Loucy (cell line): ENCODE measurements around the gene SMARCA5.

Source experiments
- H2AFZ ChIP-seq: fragments of 200-600 bp; sonication (generic); 2 replicates; pipeline ENCODE4 v1.6.0; 2016; ENCODE audit warnings: antibody characterized with exemption, mild to moderate bottlenecking, low read length, moderate library complexity
- H3F3A ChIP-seq: fragments of 200-600 bp; 2 replicates; pipeline ENCODE4 v1.6.0; 2016; ENCODE audit warnings: antibody characterized with exemption, low read depth, mild to moderate bottlenecking
- H3K27me3 ChIP-seq: fragments of 200-600 bp; sonication (generic); 2 replicates; pipeline ENCODE4 v1.6.1; 2014; ENCODE audit warnings: low read length, mild to moderate bottlenecking; ENCODE audit not compliant: insufficient read depth, poor library complexity, severe bottlenecking
- H3K36me3 ChIP-seq: fragments of 200-600 bp; sonication (generic); 2 replicates; pipeline ENCODE4 v1.6.1; 2016; ENCODE audit warnings: low read length; ENCODE audit not compliant: insufficient read depth
- H3K4me1 ChIP-seq: fragments of 200-600 bp; sonication (generic); 2 replicates; pipeline ENCODE4 v1.5.1; 2014; ENCODE audit warnings: low read length, mild to moderate bottlenecking; ENCODE audit not compliant: insufficient read depth, poor library complexity, severe bottlenecking
- H3K4me2 ChIP-seq: fragments of 200-600 bp; sonication (generic); 2 replicates; pipeline ENCODE4 v1.6.0; 2014; ENCODE audit warnings: antibody characterized with exemption, low read length, low read depth, mild to moderate bottlenecking; ENCODE audit not compliant: poor library complexity, severe bottlenecking
- H3K4me3 ChIP-seq: fragments of 200-600 bp; sonication (generic); 2 replicates; pipeline ENCODE4 v1.5.1; 2014; ENCODE audit warnings: low read length, mild to moderate bottlenecking, mixed read lengths; ENCODE audit not compliant: poor library complexity, severe bottlenecking
- H3K79me2 ChIP-seq: fragments of 200-600 bp; sonication (generic); 2 replicates; pipeline ENCODE4 v1.6.1; 2014; ENCODE audit warnings: low read length; ENCODE audit not compliant: insufficient read depth
- H3K9ac ChIP-seq: fragments of 200-600 bp; sonication (generic); 2 replicates; pipeline ENCODE4 v1.6.0; 2014; ENCODE audit warnings: mild to moderate bottlenecking, low read depth, low read length, moderate library complexity; ENCODE audit not compliant: poor library complexity, severe bottlenecking
- H3K9me2 ChIP-seq: fragments of 200-600 bp; sonication (generic); replicated peaks from 2 replicates; pipeline ENCODE4 v1.6.1; 2016; ENCODE audit warnings: low read depth, low read length, mixed read lengths
- H3K9me3 ChIP-seq: fragments of 200-600 bp; sonication (generic); 2 replicates; pipeline ENCODE4 v1.6.1; 2014; ENCODE audit warnings: mild to moderate bottlenecking, antibody characterized with exemption, low read length, low read depth; ENCODE audit not compliant: insufficient read depth
- H4K20me1 ChIP-seq: fragments of 200-600 bp; sonication (generic); 2 replicates; pipeline ENCODE4 v1.6.0; 2014; ENCODE audit warnings: antibody characterized with exemption, low read length, mild to moderate bottlenecking; ENCODE audit not compliant: insufficient read depth, poor library complexity, severe bottlenecking
- EZH2phosphoT487 ChIP-seq: fragments of 200-600 bp; IDR thresholded peaks from 2 replicates; pipeline ENCODE4 v1.6.1; 2018; ENCODE audit warnings: antibody characterized with exemption, mild to moderate bottlenecking, moderate library complexity, borderline replicate concordance
- TF ChIP-seq, protein P1 (sequence below): fragments of 200-600 bp; sonication (generic); conservative IDR thresholded peaks from 2 replicates; pipeline ENCODE4 v1.5.1; 2014; ENCODE audit warnings: mild to moderate bottlenecking, antibody characterized with exemption, low read length

SMARCA5 gene

DNA sequence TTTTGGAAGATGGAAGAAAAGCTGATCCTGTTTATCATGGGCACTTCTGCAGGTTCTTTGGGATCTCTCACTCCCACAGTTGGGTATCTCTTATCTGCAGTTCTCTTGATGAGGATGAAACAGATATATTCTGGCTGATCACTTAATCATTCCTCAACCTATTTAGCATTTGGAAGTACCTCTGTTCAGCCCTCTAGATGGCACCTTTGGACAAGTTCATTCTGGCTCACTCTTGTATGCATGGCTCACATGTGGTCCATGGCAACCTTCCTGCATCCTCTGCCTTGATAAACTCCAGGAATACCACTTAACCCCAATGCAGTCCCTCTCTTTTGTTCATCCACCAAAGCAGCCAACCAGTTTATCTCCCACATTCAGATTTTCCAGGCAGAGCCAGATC lies 74.2 kb downstream of the SMARCA5 start:
- Histone ChIP-seq H3K4me1 (no peaks in the 10 kb centered on the region), H3K9me2 (no peaks in the 10 kb centered on the region)
- no peak for TF ChIP-seq EZH2phosphoT487
- TF ChIP-seq, protein P1, sequence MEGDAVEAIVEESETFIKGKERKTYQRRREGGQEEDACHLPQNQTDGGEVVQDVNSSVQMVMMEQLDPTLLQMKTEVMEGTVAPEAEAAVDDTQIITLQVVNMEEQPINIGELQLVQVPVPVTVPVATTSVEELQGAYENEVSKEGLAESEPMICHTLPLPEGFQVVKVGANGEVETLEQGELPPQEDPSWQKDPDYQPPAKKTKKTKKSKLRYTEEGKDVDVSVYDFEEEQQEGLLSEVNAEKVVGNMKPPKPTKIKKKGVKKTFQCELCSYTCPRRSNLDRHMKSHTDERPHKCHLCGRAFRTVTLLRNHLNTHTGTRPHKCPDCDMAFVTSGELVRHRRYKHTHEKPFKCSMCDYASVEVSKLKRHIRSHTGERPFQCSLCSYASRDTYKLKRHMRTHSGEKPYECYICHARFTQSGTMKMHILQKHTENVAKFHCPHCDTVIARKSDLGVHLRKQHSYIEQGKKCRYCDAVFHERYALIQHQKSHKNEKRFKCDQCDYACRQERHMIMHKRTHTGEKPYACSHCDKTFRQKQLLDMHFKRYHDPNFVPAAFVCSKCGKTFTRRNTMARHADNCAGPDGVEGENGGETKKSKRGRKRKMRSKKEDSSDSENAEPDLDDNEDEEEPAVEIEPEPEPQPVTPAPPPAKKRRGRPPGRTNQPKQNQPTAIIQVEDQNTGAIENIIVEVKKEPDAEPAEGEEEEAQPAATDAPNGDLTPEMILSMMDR = peak; percentile 51

DNA sequence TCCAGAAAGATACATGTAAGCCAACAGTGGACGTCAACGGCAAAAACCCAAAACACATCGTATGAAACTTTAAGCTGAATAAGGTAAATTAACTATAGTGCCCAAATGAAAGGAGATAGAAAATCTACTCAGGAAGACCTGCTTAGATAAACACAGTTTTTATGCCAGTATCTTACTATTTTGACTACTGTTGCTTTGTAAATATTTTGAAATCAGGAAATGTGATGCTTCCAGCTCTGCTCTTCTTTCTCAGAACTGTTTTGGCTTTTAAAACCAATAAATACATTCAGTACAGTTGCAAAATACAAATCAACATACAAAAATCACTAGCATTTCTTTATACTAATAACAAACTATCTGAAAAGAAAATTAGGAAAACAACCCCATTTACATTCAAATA lies 83.8 kb downstream of the SMARCA5 start:
- Histone ChIP-seq H3F3A (no peaks in the 10 kb centered on the region), H3K9me3 (no peaks in the 10 kb centered on the region; the same call in 1 of the 2 replicates), H3K4me3 (no peak overlapping the region), H3K4me2 (no peak overlapping the region), H2AFZ (no peak overlapping the region), H3K9ac (no peak overlapping the region), H3K27me3 (no peaks in the 10 kb centered on the region), H4K20me1 (no peaks in the 10 kb centered on the region), H3K79me2 (no peaks in the 10 kb centered on the region), H3K9me2 (no peaks in the 10 kb centered on the region), H3K36me3 (no peaks in the 10 kb centered on the region), H3K4me1 (no peaks in the 10 kb centered on the region)
- TF ChIP-seq, protein P1 = no peak
- no peak for TF ChIP-seq EZH2phosphoT487

More for the DNA sequence above, 74.2 kb downstream of the SMARCA5 start:
- Histone ChIP-seq H3K36me3 (no peaks in the 10 kb centered on the region), H3K27me3 (no peaks in the 10 kb centered on the region), H3F3A (no peaks in the 10 kb centered on the region), H3K9ac (no peak overlapping the region), H3K4me2 (no peak overlapping the region), H3K79me2 (no peaks in the 10 kb centered on the region), H3K4me3 (no peak overlapping the region), H2AFZ (no peak overlapping the region), H4K20me1 (no peaks in the 10 kb centered on the region), H3K9me3 (no peaks in the 10 kb centered on the region; the same call in 1 of the 2 replicates)

DNA sequence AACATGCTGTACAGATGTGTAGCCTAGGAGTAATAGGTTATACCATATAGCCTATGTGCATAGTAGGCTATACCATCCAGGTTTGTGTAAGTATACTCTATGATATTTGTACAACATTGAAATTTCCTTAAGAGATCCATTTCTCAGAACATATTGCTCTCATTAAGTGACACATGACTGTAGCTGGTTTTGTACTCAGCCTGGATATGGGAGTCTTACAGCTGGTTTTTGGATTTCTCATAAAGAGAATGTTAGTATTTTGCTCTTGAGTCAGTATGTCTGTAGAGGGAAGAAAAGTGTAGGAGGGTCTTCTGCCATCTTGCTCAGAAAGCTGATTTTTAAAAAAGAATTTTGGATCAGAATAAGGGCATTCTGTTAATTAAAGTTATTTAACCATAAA lies 85.3 kb downstream of the SMARCA5 start:
- Histone ChIP-seq H3K27me3 (no peaks in the 10 kb centered on the region), H3K36me3 (no peaks in the 10 kb centered on the region), H3K9me2 (no peaks in the 10 kb centered on the region), H2AFZ (no peak overlapping the region), H3K9me3 (no peaks in the 10 kb centered on the region; the same call in 1 of the 2 replicates), H3K4me2 (no peak overlapping the region), H3K4me1 (no peaks in the 10 kb centered on the region), H3K79me2 (no peaks in the 10 kb centered on the region), H3K4me3 (no peak overlapping the region), H3F3A (no peaks in the 10 kb centered on the region), H3K9ac (no peak overlapping the region), H4K20me1 (no peaks in the 10 kb centered on the region)
- TF ChIP-seq, protein P1 = no peak
- no peak for TF ChIP-seq EZH2phosphoT487
